GM19025 (cell line): ENCODE data around the gene COLEC12.

Experiments
- ATAC-seq: cut with Tn5 transposase; IDR thresholded peaks from one replicate; pipeline ENCODE4 v1.9.1; 2021; ENCODE audit warnings: mild to moderate bottlenecking, low read depth, moderate library complexity; ENCODE audit not compliant: unreplicated experiment

COLEC12 gene

GRCh38 chr18:448116-448790 is 52.2 kb downstream of the COLEC12 start:
- ATAC-seq = no peak

- no peak for ATAC-seq
Measured at GRCh38 chr18:446941-447560, 53.5 kb downstream of the COLEC12 start.

GRCh38 chr18:445055-445454 is 55.4 kb downstream of the COLEC12 start:
- no peak for ATAC-seq

GRCh38 chr18:438571-438970 is 61.9 kb downstream of the COLEC12 start:
- no peak for ATAC-seq

- ATAC-seq = no peak
Measured at GRCh38 chr18:435940-436339, 64.6 kb downstream of the COLEC12 start.

GRCh38 chr18:434410-434809 is 66.1 kb downstream of the COLEC12 start:
- ATAC-seq = no peak

GRCh38 chr18:433960-434359 is 66.5 kb downstream of the COLEC12 start:
- no peak for ATAC-seq

- ATAC-seq = no peak
Measured at GRCh38 chr18:433298-433697, 67.2 kb downstream of the COLEC12 start.

GRCh38 chr18:432791-433190 is 67.7 kb downstream of the COLEC12 start:
- no peak for ATAC-seq

GRCh38 chr18:429030-429429 is 71.5 kb downstream of the COLEC12 start:
- no peak for ATAC-seq

GRCh38 chr18:427005-427404 is 73.5 kb downstream of the COLEC12 start:
- no peak for ATAC-seq

- ATAC-seq = no peak
Measured at GRCh38 chr18:425106-425745, 75.3 kb downstream of the COLEC12 start.

GRCh38 chr18:424668-425067 is 75.8 kb downstream of the COLEC12 start:
- ATAC-seq = no peak

GRCh38 chr18:424071-424661 is 76.3 kb downstream of the COLEC12 start:
- ATAC-seq = no peak

- ATAC-seq = no peak
Measured at GRCh38 chr18:422966-423365, 77.5 kb downstream of the COLEC12 start.

- no peak for ATAC-seq
Measured at GRCh38 chr18:421247-422155, 79.0 kb downstream of the COLEC12 start.

GRCh38 chr18:420661-421246 is 79.7 kb downstream of the COLEC12 start:
- no peak for ATAC-seq

- no peak for ATAC-seq
Measured at GRCh38 chr18:419541-420175, 80.8 kb downstream of the COLEC12 start.

- ATAC-seq = no peak
Measured at GRCh38 chr18:417495-417894, 83.0 kb downstream of the COLEC12 start.

- ATAC-seq = no peak
Measured at GRCh38 chr18:416930-417329, 83.6 kb downstream of the COLEC12 start.
